GM18907 (cell line): Measurements from ENCODE around the gene SLC48A1.
A peak's percentile ranks its signal among the peaks of the same experiment; 100 is the strongest.

Experiments used
- ATAC-seq: cut with Tn5 transposase; IDR thresholded peaks from one replicate; pipeline ENCODE4 v1.9.1; 2021; ENCODE audit warnings: mild to moderate bottlenecking, moderate library complexity; ENCODE audit not compliant: unreplicated experiment

The SLC48A1 gene

GRCh38 chr12:47773062-47773857 is at the start of gene SLC48A1:
Gene SLC48A1, plus strand, starts transcription at chr12:47773238. Its CDS starts 67 bp downstream, at chr12:47773305.
- peak; percentile 78 for ATAC-seq

GRCh38 chr12:47725091-47725772 is 47.8 kb upstream of the SLC48A1 start, which contains the start of gene ENDOU:
Gene ENDOU, minus strand, starts transcription at chr12:47725490. Its CDS starts 77 bp downstream, at chr12:47725413.
- no peak for ATAC-seq

- ATAC-seq, result peak; percentile 74
These were observed 47.1 kb upstream of the SLC48A1 start for GRCh38 chr12:47725893-47726292.

- ATAC-seq, result no peak
These were observed 43.8 kb upstream of the SLC48A1 start for GRCh38 chr12:47729233-47729632.

GRCh38 chr12:47730341-47730744 is 42.7 kb upstream of the SLC48A1 start:
- ATAC-seq, result no peak

GRCh38 chr12:47731723-47732122 is 41.3 kb upstream of the SLC48A1 start:
- no peak for ATAC-seq

GRCh38 chr12:47732504-47732903 is 40.5 kb upstream of the SLC48A1 start:
- no peak for ATAC-seq

GRCh38 chr12:47733142-47733541 is 39.9 kb upstream of the SLC48A1 start:
- ATAC-seq, result no peak

- no peak for ATAC-seq
These were observed 38.1 kb upstream of the SLC48A1 start for GRCh38 chr12:47734725-47735480.

GRCh38 chr12:47735649-47736048 is 37.4 kb upstream of the SLC48A1 start:
- no peak for ATAC-seq

- no peak for ATAC-seq
These were observed 36.8 kb upstream of the SLC48A1 start for GRCh38 chr12:47736216-47736615.

GRCh38 chr12:47736877-47737676 is 36.0 kb upstream of the SLC48A1 start:
- no peak for ATAC-seq

GRCh38 chr12:47737936-47738594 is 35.0 kb upstream of the SLC48A1 start:
- ATAC-seq, result no peak

- ATAC-seq, result no peak
These were observed 33.7 kb upstream of the SLC48A1 start for GRCh38 chr12:47739297-47739696.

GRCh38 chr12:47739979-47740378 is 33.1 kb upstream of the SLC48A1 start:
- ATAC-seq, result peak; percentile 60

GRCh38 chr12:47740606-47741339 is 32.3 kb upstream of the SLC48A1 start:
- ATAC-seq, result peak; percentile 47

GRCh38 chr12:47741340-47741703 is 31.7 kb upstream of the SLC48A1 start:
- peak; percentile 60 for ATAC-seq

- no peak for ATAC-seq
These were observed 30.7 kb upstream of the SLC48A1 start for GRCh38 chr12:47742253-47742825.

- no peak for ATAC-seq
These were observed 29.7 kb upstream of the SLC48A1 start for GRCh38 chr12:47743311-47743860.
